Ureter (tissue), 1 donor: ENCODE results near the gene MARCHF11. TPM values are rescaled to one million over a fixed set of nuclear protein-coding genes. Genes with fewer than 3 reads are reported as not detected.

Experiments
- DNase-seq: peaks from one replicate; pipeline ENCODE4 v3.0.0-alpha.2; 2020; ENCODE audit warnings: low spot score
- total RNA-seq: library from RNA; stranded (reverse); gene quantifications from one replicate; pipeline ENCODE4 v1.2.4, GENCODE V29; 2023
- donor health status: DM: yes; HTN: yes; CAD: no.

MARCHF11 gene
- total RNA-seq, 1 donor from 2014 or later: not detected

GRCh38 chr5:16131878-16132277 lies 47.7 kb downstream of the MARCHF11 start:
- no peak for DNase-seq

GRCh38 chr5:16128944-16129343 lies 50.6 kb downstream of the MARCHF11 start:
- DNase-seq: no peak

- DNase-seq: no peak
Observed at GRCh38 chr5:16127865-16128544, 51.6 kb downstream of the MARCHF11 start.

- DNase-seq: no peak
Observed at GRCh38 chr5:16120579-16120978, 59.0 kb downstream of the MARCHF11 start.

- no peak for DNase-seq
Observed at GRCh38 chr5:16119790-16120189, 59.8 kb downstream of the MARCHF11 start.

- no peak for DNase-seq
Observed at GRCh38 chr5:16115140-16115539, 64.5 kb downstream of the MARCHF11 start.

- no peak for DNase-seq
Observed at GRCh38 chr5:16108418-16108817, 71.2 kb downstream of the MARCHF11 start.

GRCh38 chr5:16104961-16105360 lies 74.6 kb downstream of the MARCHF11 start:
- no peak for DNase-seq

- DNase-seq: no peak
Observed at GRCh38 chr5:16095612-16096011, 84.0 kb downstream of the MARCHF11 start.

- no peak for DNase-seq
Observed at GRCh38 chr5:16090270-16090669, 89.3 kb downstream of the MARCHF11 start.

- no peak for DNase-seq
Observed at GRCh38 chr5:16082982-16083381, 96.6 kb downstream of the MARCHF11 start.

- no peak for DNase-seq
Observed at GRCh38 chr5:16082053-16082452, 97.5 kb downstream of the MARCHF11 start.

GRCh38 chr5:16081376-16081955 lies 98.1 kb downstream of the MARCHF11 start:
- no peak for DNase-seq

- DNase-seq: no peak
Observed at GRCh38 chr5:16076657-16077056, 102.9 kb downstream of the MARCHF11 start.

GRCh38 chr5:16074358-16074757 lies 105.2 kb downstream of the MARCHF11 start:
- no peak for DNase-seq

- no peak for DNase-seq
Observed at GRCh38 chr5:16072616-16073015, 107.0 kb downstream of the MARCHF11 start.

- DNase-seq: no peak
Observed at GRCh38 chr5:16067415-16067814, 112.2 kb downstream of the MARCHF11 start.

GRCh38 chr5:16066810-16067209 lies 112.8 kb downstream of the MARCHF11 start:
- no peak for DNase-seq

- DNase-seq: no peak
Observed at GRCh38 chr5:16066320-16066719, 113.3 kb downstream of the MARCHF11 start.

- DNase-seq: no peak
Observed at GRCh38 chr5:16065831-16066230, 113.8 kb downstream of the MARCHF11 start.

- DNase-seq: no peak
Observed at GRCh38 chr5:16064135-16064893, 115.3 kb downstream of the MARCHF11 start.

- no peak for DNase-seq
Observed at GRCh38 chr5:16061163-16061562, 118.4 kb downstream of the MARCHF11 start.

- DNase-seq: no peak
Observed at GRCh38 chr5:16057277-16057676, 122.3 kb downstream of the MARCHF11 start.
